H9 (cell line): ENCODE results near the gene TTF2. TPM values are rescaled to one million over a fixed set of nuclear protein-coding genes. Genes with fewer than 3 reads are reported as not detected.

Source experiments
- DNase-seq: peaks from one replicate; pipeline ENCODE4 v3.0.0-alpha.2; 2017
- H2AFZ ChIP-seq: one replicate; pipeline ENCODE4 v1.6.1; 2013; ENCODE audit warnings: mild to moderate bottlenecking, low read length, control low read depth, moderate library complexity
- H2AK5ac ChIP-seq: 2 replicates; pipeline ENCODE4 v1.6.1; 2013; ENCODE audit warnings: low read length, control low read depth, mixed read lengths; ENCODE audit not compliant: insufficient read length
- H2BK120ac ChIP-seq: one replicate; pipeline ENCODE4 v1.6.1; 2013; ENCODE audit warnings: low read depth, mild to moderate bottlenecking, low read length, control low read depth, inconsistent platforms; ENCODE audit not compliant: poor library complexity, severe bottlenecking
- H2BK12ac ChIP-seq: 2 replicates; pipeline ENCODE4 v1.6.1; 2013; ENCODE audit warnings: low read length, control low read depth, mixed read lengths, low read depth; ENCODE audit not compliant: insufficient read length
- H2BK15ac ChIP-seq: 2 replicates; pipeline ENCODE4 v1.6.1; 2013; ENCODE audit warnings: low read depth, low read length, control low read depth
- H2BK20ac ChIP-seq: one replicate; pipeline ENCODE4 v1.6.1; 2013; ENCODE audit warnings: low read depth, mild to moderate bottlenecking, low read length, control low read depth, inconsistent platforms; ENCODE audit not compliant: poor library complexity, severe bottlenecking
- H2BK5ac ChIP-seq: 2 replicates; pipeline ENCODE4 v1.6.1; 2013; ENCODE audit warnings: low read length, control low read depth, mixed read lengths; ENCODE audit not compliant: insufficient read length
- H3K14ac ChIP-seq: 2 replicates; pipeline ENCODE4 v1.6.1; 2013; ENCODE audit warnings: low read length, control low read depth; ENCODE audit not compliant: insufficient read depth
- H3K18ac ChIP-seq: 2 replicates; pipeline ENCODE4 v1.6.1; 2013; ENCODE audit warnings: low read depth, mild to moderate bottlenecking, mixed read lengths, low read length, control low read depth; ENCODE audit not compliant: insufficient read length
- H3K23ac ChIP-seq: 2 replicates; pipeline ENCODE4 v1.6.1; 2013; ENCODE audit warnings: low read length, control low read depth, mixed read lengths, low read depth; ENCODE audit not compliant: insufficient read length
- H3K23me2 ChIP-seq: 2 replicates; pipeline ENCODE4 v1.6.1; 2013; ENCODE audit warnings: low read depth, mild to moderate bottlenecking, mixed read lengths, low read length, control low read depth; ENCODE audit not compliant: insufficient read length, poor library complexity, severe bottlenecking
- H3K27ac ChIP-seq: 2 replicates; pipeline ENCODE4 v1.5.1; 2013; ENCODE audit warnings: low read length, control low read depth, mixed read lengths, low read depth; ENCODE audit not compliant: insufficient read length
- H3K27me3 ChIP-seq: 2 replicates; pipeline ENCODE4 v1.6.1; 2013; ENCODE audit warnings: low read length, control low read depth, inconsistent platforms; ENCODE audit not compliant: insufficient read depth
- H3K4ac ChIP-seq: 2 replicates; pipeline ENCODE4 v1.6.1; 2013; ENCODE audit warnings: low read depth, mild to moderate bottlenecking, control low read depth, inconsistent platforms, low read length, moderate library complexity
- H3K4me1 ChIP-seq: 2 replicates; pipeline ENCODE4 v1.6.1; 2013; ENCODE audit warnings: low read length, control low read depth, inconsistent platforms; ENCODE audit not compliant: insufficient read depth
- H3K4me2 ChIP-seq: 2 replicates; pipeline ENCODE4 v1.6.1; 2013; ENCODE audit warnings: low read length, control low read depth, mixed read lengths; ENCODE audit not compliant: insufficient read length, insufficient read depth
- H3K56ac ChIP-seq: 2 replicates; pipeline ENCODE4 v1.6.1; 2013; ENCODE audit warnings: low read depth, mild to moderate bottlenecking, mixed read lengths, low read length, control low read depth; ENCODE audit not compliant: insufficient read length
- H3K79me1 ChIP-seq: 2 replicates; pipeline ENCODE4 v1.6.1; 2013; ENCODE audit warnings: low read depth, mild to moderate bottlenecking, moderate library complexity, low read length, control low read depth, inconsistent platforms; ENCODE audit not compliant: insufficient read depth, poor library complexity, severe bottlenecking
- H3K79me2 ChIP-seq: 2 replicates; pipeline ENCODE4 v1.6.1; 2013; ENCODE audit warnings: low read length, control low read depth, inconsistent platforms; ENCODE audit not compliant: insufficient read depth
- H3K9ac ChIP-seq: 2 replicates; pipeline ENCODE4 v1.6.1; 2013; ENCODE audit warnings: low read length, control low read depth, mixed read lengths; ENCODE audit not compliant: insufficient read length; ENCODE audit errors: extremely low read depth
- H3K9me3 ChIP-seq: one replicate; pipeline ENCODE4 v1.6.1; 2013; ENCODE audit warnings: low read depth, low read length, inconsistent platforms; ENCODE audit not compliant: control insufficient read depth
- H3T11ph ChIP-seq: one replicate; pipeline ENCODE4 v1.6.1; 2013; ENCODE audit warnings: mild to moderate bottlenecking, low read length, control low read depth, inconsistent platforms
- H4K20me1 ChIP-seq: one replicate; pipeline ENCODE4 v1.6.1; 2013; ENCODE audit not compliant: control insufficient read depth, insufficient read length, insufficient read depth
- H4K5ac ChIP-seq: 2 replicates; pipeline ENCODE4 v1.6.1; 2013; ENCODE audit warnings: low read depth, mild to moderate bottlenecking, mixed read lengths, low read length, control low read depth; ENCODE audit not compliant: insufficient read length
- H4K8ac ChIP-seq: replicated peaks from 2 replicates; pipeline ENCODE4 v1.6.1; 2013; ENCODE audit warnings: low read length, control low read depth, mixed read lengths, low read depth; ENCODE audit not compliant: insufficient read length
- H4K91ac ChIP-seq: 2 replicates; pipeline ENCODE4 v1.6.1; 2013; ENCODE audit warnings: low read depth, mild to moderate bottlenecking, moderate library complexity, mixed read lengths, low read length, control low read depth; ENCODE audit not compliant: insufficient read length
- H3K27ac Mint-ChIP-seq, 3 experiments: 2 replicates in 2 of 3; 3 replicates in 1 of 3; pipeline ENCODE4 v1.8.0; 2020 to 2021; ENCODE audit warnings: mixed read lengths in 3 of 3, mild to moderate bottlenecking in 1 of 3, moderate library complexity in 1 of 3
- H3K27me3 Mint-ChIP-seq: 2 replicates; pipeline ENCODE4 v1.8.0; 2021; ENCODE audit warnings: low read depth, mild to moderate bottlenecking, moderate library complexity, mixed read lengths
- H3K36me3 Mint-ChIP-seq, 3 experiments: 2 replicates in 2 of 3; 3 replicates in 1 of 3; pipeline ENCODE4 v1.8.0; 2020 to 2021; ENCODE audit warnings: low read depth in 3 of 3, mixed read lengths in 3 of 3; ENCODE audit not compliant: insufficient read depth in 1 of 3
- H3K4me1 Mint-ChIP-seq, 2 experiments: 2 replicates each; pipeline ENCODE4 v1.8.0; 2020; ENCODE audit warnings: mixed read lengths in 2 of 2
- H3K4me3 Mint-ChIP-seq, 2 experiments: 2 replicates in 1 of 2; 3 replicates in 1 of 2; pipeline ENCODE4 v1.8.0; 2020 to 2021; ENCODE audit warnings: mild to moderate bottlenecking in 2 of 2, mixed read lengths in 2 of 2, moderate library complexity in 1 of 2
- H3K9me3 Mint-ChIP-seq, 2 experiments: 2 replicates in 1 of 2; 3 replicates in 1 of 2; pipeline ENCODE4 v1.8.0; 2020; ENCODE audit warnings: mild to moderate bottlenecking in 2 of 2, mixed read lengths in 2 of 2, moderate library complexity in 1 of 2
- CTCF ChIP-seq: fragments of 200-600 bp; sonication (generic); conservative IDR thresholded peaks from 3 replicates; pipeline ENCODE4 v1.8.0; 2021; ENCODE audit warnings: antibody characterized with exemption, mild to moderate bottlenecking
- WGBS: extraction: QIAGEN DNeasy Blood & Tissue Kit; methylation state at CpG from one replicate; pipeline ENCODE4 v1.1.7; 2013; ENCODE audit warnings: missing lambda C conversion rate, low lambda C conversion rate, mixed read lengths; ENCODE audit not compliant: insufficient read length; ENCODE audit errors: extremely low coverage; 5-methylcytosine and 5-hydroxymethylcytosine counted together
- total RNA-seq: library from RNA; stranded (reverse); gene quantifications from 2 replicates; pipeline ENCODE4 v1.2.1, GENCODE V29; 2021

TTF2 gene
- total RNA-seq, 1 experiment from 2014 or later, result 86.4 TPM

- H3K9me3 ChIP-seq, result no peaks in the 10 kb centered on the region
- H3K27ac ChIP-seq, result no peak overlapping the region
- no peak overlapping the region for H3T11ph ChIP-seq
- H4K5ac ChIP-seq, result no peak overlapping the region
- H4K91ac ChIP-seq, result no peak overlapping the region
- no peak overlapping the region; a peak in 1 of 7 replicates for H3K27ac Mint-ChIP-seq
- H2AFZ ChIP-seq, result no peak overlapping the region
- no peak overlapping the region for H4K8ac ChIP-seq
- no peaks in the 10 kb centered on the region for H3K9me3 Mint-ChIP-seq
- no peaks in the 10 kb centered on the region for H3K79me1 ChIP-seq
- H3K4me2 ChIP-seq, result no peak overlapping the region
- H3K27me3 ChIP-seq, result no peaks in the 10 kb centered on the region
- H3K4me3 Mint-ChIP-seq, result no peak overlapping the region
- peaks cover 4% of the 10 kb centered on the region; the same call in 1 of the 2 replicates for H3K4me1 ChIP-seq
- no peak overlapping the region for H3K9ac ChIP-seq
- DNase-seq, result no peak
- peaks cover 19 to 66% (median 58%) of the 10 kb centered on the region in 3 experiments for H3K36me3 Mint-ChIP-seq
- H3K4ac ChIP-seq, result no peak overlapping the region
- no peaks in the 10 kb centered on the region for H3K23me2 ChIP-seq
- H3K79me2 ChIP-seq, result no peaks in the 10 kb centered on the region
- H3K27me3 Mint-ChIP-seq, result no peaks in the 10 kb centered on the region
- no peak overlapping the region for H3K14ac ChIP-seq
- no peak overlapping the region for H3K18ac ChIP-seq
- H3K23ac ChIP-seq, result no peak overlapping the region
- no peak overlapping the region for H3K56ac ChIP-seq
- H4K20me1 ChIP-seq, result no peaks in the 10 kb centered on the region
- H2BK20ac ChIP-seq, result no peak overlapping the region
- peaks cover 5 to 7% of the 10 kb centered on the region in 2 experiments for H3K4me1 Mint-ChIP-seq
- H2BK15ac ChIP-seq, result no peak overlapping the region
- H2AK5ac ChIP-seq, result no peak overlapping the region
- no CpG with 5 or more reads among the region's 2 CpGs for WGBS
- H2BK120ac ChIP-seq, result no peak overlapping the region
- no peak overlapping the region for H2BK12ac ChIP-seq
- no peak for TF ChIP-seq CTCF
- no peak overlapping the region for H2BK5ac ChIP-seq
These were observed 50.6 kb downstream of the TTF2 start for GRCh38 chr1:117110774-117111173.
